A549 treated with Hydrocortisone at 1 μM for 4 hours (cell line): ENCODE results near the gene OR5H1. TPM values are rescaled to one million over a fixed set of nuclear protein-coding genes. Genes with fewer than 3 reads are reported as not detected.

Experiments used
- total RNA-seq: library from RNA; stranded (reverse); fragments of 200-300 nt; extraction: Qiagen RNA extraction; gene quantifications from 5 replicates; pipeline ENCODE4 v1.2.3, GENCODE V29; 2022

OR5H1 gene
- total RNA-seq, result not detected in 5 replicates

DNA sequence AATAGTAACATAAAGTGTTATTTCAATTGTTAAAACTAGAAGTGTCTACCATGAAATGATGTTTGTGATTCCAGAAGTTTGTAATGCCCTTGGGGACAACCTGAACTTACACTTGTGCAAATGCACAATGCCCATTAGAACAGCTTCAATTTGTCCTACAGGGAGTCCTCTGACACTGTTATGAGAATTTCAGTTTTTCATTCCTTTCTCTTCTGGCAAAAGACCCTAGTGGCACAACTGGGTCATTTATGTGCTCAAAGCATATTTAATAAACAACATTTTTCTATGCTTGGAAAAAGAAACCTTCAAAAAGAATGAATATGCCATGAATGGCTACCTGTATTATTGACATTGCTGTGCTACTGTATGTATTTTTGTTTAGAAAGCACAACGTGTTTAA is at the start of gene OR5H1:
TSS of gene OR5H1 (plus strand) at position 301 of the 400 bp plus-strand sequence. CDS start 1,977 bp downstream, outside the sequence.

GRCh38 chr3:98086873-98087272 is 43.6 kb upstream of the OR5H1 start, which contains the start of gene OR5AC2:
TSS of gene OR5AC2 (plus strand) at chr3:98087173. CDS start at chr3:98087173, 0 bp downstream.

GRCh38 chr3:98147179-98147578 is 16.7 kb downstream of the OR5H1 start, which contains the start of gene OR5H14:
TSS of gene OR5H14 (plus strand) at chr3:98147479. CDS start at chr3:98149386, 1,907 bp downstream.

DNA sequence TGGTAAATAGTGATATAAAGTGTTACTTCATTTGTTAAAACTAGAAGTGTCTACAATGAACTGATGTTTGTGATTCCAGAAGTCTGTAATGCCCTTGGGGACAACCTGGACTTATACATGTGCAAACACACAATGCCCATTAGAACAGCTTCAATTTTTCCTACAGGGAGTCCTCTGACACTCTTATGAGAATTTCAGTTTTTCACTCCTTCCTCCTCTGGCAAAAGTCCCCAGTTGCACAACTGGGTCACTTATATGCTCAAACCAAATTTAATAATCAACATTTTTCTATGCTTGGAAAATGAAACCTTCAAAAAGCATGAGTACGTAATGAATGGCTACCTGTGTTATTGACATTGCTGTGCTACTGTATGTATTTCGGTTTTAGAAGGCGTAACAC is 35.9 kb downstream of the OR5H1 start, which contains the start of gene OR5H15:
TSS of gene OR5H15 (plus strand) at position 301 of the 400 bp plus-strand sequence. CDS start 2,004 bp downstream, outside the sequence.

Other genes with a start within 250 kb of the OR5H1 start
- 29.3 to 37.5 TPM (median 30.9 TPM) in 5 replicates for gene RIOX2, start 158.3 kb upstream of the OR5H1 start, total RNA-seq
- gene GABRR3, start 95.4 kb upstream of the OR5H1 start, total RNA-seq, result not detected in 5 replicates
- not detected in 5 replicates for gene OR5AC2, start 43.5 kb upstream of the OR5H1 start, total RNA-seq
- gene OR5H14, start 16.8 kb downstream of the OR5H1 start, total RNA-seq, result not detected in 5 replicates
- gene OR5H15, start 36.0 kb downstream of the OR5H1 start, total RNA-seq, result not detected in 5 replicates
- not detected in 5 replicates for gene OR5H6, start 133.5 kb downstream of the OR5H1 start, total RNA-seq
- gene OR5H2, start 151.8 kb downstream of the OR5H1 start, total RNA-seq, result not detected in 5 replicates
- not detected in 5 replicates for gene OR5K4, start 223.1 kb downstream of the OR5H1 start, total RNA-seq